Testis (tissue), 3 donors: Measurements from ENCODE around the gene CADM4. TPM values are rescaled to one million over a fixed set of nuclear protein-coding genes. Genes with fewer than 3 reads are reported as not detected.

ENCODE experiments used
- DNase-seq: peaks from one replicate; pipeline ENCODE4 v3.0.0-alpha.2; 2019
- H3K27ac ChIP-seq, 2 donors: fragments of 200-600 bp; sonication (generic); one replicate each; pipeline ENCODE4 v1.5.1; 2019
- H3K27me3 ChIP-seq: fragments of 200-600 bp; sonication (generic); one replicate; pipeline ENCODE4 v1.5.1; 2019
- H3K36me3 ChIP-seq: fragments of 200-600 bp; sonication (generic); one replicate; pipeline ENCODE4 v1.5.1; 2017; ENCODE audit warnings: low read depth; ENCODE audit errors: missing control alignments
- H3K4me1 ChIP-seq: fragments of 200-600 bp; sonication (generic); one replicate; pipeline ENCODE4 v1.5.1; 2019
- H3K4me3 ChIP-seq, 2 donors: fragments of 200-600 bp; sonication (generic); one replicate each; pipeline ENCODE4 v1.5.1; 2017 to 2019
- H3K9me3 ChIP-seq: fragments of 200-600 bp; sonication (generic); one replicate; pipeline ENCODE4 v1.5.1; 2017
- POLR2A ChIP-seq: fragments of 450-650 bp; IDR thresholded peaks from one replicate; pipeline ENCODE4 v1.6.1; 2017; ENCODE audit warnings: antibody characterized with exemption, mild to moderate bottlenecking, moderate library complexity
- WGBS, 2 donors: methylation state at CpG; one replicate each; pipeline ENCODE4 v1.1.5; 2018; 5-methylcytosine and 5-hydroxymethylcytosine counted together
- intact Hi-C: fragments of 100-400 bp; cut with DNase I; formaldehyde crosslinking; loops from one replicate; pipeline ENCODE4 v1.15.1; 2023; ENCODE audit warnings: low total_unique reads
- polyA plus RNA-seq: library from polyadenylated mRNA; stranded (reverse); fragments of 350-450 nt; fragmentation: Illumina TruSeq; extraction: RNeasy Lipid Tissue Mini Kit (QIAGEN cat#74804); gene quantifications from one replicate; pipeline ENCODE4 v1.2.3, GENCODE V29; 2014; ENCODE audit warnings: low read depth, low replicate concordance; ENCODE audit not compliant: insufficient read depth
- total RNA-seq, 2 donors: library from RNA; depleted of rRNA; stranded (reverse); fragments of >200 nt; gene quantifications; one replicate each; pipeline ENCODE4 v1.2.3, GENCODE V29; 2016
- TF ChIP-seq, protein P1 (sequence below), 3 experiments: fragments of 450-650 bp in 2 of 3; fragments of 200-600 bp in 1 of 3; sonication (generic) in 1 of 3; IDR thresholded peaks; one replicate each; pipeline ENCODE4 v1.5.1; 2016 to 2019; ENCODE audit warnings: antibody characterized with exemption in 3 of 3, mild to moderate bottlenecking in 2 of 3, moderate library complexity in 1 of 3

Gene CADM4
- total and polyA plus RNA-seq, 3 donors from 2014 or later, result 1.5 to 7.8 (median 4.3) TPM

DNA sequence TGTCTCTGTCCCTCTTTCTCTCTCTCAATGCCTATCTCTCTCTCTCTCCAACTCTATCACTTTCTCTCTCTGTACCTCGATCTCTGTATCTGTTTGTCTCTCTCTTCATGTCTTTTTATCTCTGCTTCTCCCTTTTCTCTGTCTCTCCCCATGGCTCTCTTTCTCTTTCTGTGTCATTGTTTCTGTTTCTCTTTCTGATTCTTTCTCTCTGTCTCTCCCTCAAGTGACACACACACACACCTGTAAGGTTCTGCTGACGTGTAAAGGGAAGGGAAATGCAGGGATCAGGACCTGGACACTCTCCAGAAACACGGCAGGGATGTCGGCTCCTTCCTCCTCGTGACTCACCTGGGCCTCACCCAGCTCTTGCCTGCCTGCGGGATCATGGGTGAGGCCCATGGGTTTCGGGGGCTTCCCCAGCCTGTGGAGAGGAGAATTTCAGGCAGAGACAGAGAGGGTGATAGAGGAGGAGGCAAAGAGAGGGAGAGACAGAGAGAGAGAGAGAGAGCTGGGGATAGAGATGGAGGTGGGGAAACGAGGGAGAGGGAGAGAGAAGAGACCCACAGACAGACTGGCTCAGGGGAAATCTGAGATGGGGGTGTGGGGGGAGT lies 35.7 kb upstream of the CADM4 start:
- H3K27me3 ChIP-seq, result no peaks in the 10 kb centered on the region
- WGBS, 2 donors, result 35 to 46% methylated on average over 8 of the region's 8 CpGs
- no peak overlapping the region for H3K27ac ChIP-seq
- H3K9me3 ChIP-seq, result no peaks in the 10 kb centered on the region
- no peaks in the 10 kb centered on the region for H3K36me3 ChIP-seq
- no peaks in the 10 kb centered on the region for H3K4me1 ChIP-seq
- no peak for DNase-seq
- TF ChIP-seq POLR2A, result no peak
- TF ChIP-seq, protein P1, sequence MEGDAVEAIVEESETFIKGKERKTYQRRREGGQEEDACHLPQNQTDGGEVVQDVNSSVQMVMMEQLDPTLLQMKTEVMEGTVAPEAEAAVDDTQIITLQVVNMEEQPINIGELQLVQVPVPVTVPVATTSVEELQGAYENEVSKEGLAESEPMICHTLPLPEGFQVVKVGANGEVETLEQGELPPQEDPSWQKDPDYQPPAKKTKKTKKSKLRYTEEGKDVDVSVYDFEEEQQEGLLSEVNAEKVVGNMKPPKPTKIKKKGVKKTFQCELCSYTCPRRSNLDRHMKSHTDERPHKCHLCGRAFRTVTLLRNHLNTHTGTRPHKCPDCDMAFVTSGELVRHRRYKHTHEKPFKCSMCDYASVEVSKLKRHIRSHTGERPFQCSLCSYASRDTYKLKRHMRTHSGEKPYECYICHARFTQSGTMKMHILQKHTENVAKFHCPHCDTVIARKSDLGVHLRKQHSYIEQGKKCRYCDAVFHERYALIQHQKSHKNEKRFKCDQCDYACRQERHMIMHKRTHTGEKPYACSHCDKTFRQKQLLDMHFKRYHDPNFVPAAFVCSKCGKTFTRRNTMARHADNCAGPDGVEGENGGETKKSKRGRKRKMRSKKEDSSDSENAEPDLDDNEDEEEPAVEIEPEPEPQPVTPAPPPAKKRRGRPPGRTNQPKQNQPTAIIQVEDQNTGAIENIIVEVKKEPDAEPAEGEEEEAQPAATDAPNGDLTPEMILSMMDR (IDR thresholded peaks at IDR 0.05), result no peak
- intact Hi-C loops, result loop anchor here (10.0 kb wide), 1 partner anchor 89 kb away; no protein-coding TSS in a partner anchor
- no peak overlapping the region for H3K4me3 ChIP-seq

DNA sequence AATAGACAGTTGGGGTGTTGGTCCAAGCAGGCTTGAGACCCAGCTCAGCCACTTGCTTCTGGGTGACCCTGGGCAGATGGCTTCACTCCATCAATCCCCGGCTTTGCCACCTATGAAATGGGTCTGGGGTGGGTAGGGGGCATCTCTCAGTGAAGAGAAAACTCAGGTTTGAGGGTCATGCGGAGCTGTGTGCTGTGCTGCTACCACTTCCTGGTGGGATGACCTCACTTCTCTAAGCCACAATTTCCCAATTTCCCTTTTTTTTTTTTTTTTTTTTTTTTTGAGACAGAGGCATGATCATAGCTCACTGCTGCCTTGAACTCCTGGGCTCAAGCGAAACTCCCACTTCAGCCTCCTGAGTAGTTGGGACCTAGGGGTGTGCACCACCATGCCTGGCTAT lies 34.9 kb upstream of the CADM4 start:
- Histone ChIP-seq H3K27ac (no peak overlapping the region), H3K4me3 (no peak overlapping the region), H3K27me3 (no peaks in the 10 kb centered on the region), H3K36me3 (no peaks in the 10 kb centered on the region), H3K9me3 (no peaks in the 10 kb centered on the region), H3K4me1 (peaks cover 5% of the 10 kb centered on the region)
- TF ChIP-seq POLR2A, result no peak
- TF ChIP-seq, protein P1 (IDR thresholded peaks at IDR 0.05), result no peak
- WGBS, 2 donors, result 78 to 84% methylated on average over 3 of the region's 3 CpGs
- intact Hi-C loops, result loop anchor here (10.0 kb wide), 1 partner anchor 90 kb away; no protein-coding TSS in a partner anchor
- no peak for DNase-seq

DNA sequence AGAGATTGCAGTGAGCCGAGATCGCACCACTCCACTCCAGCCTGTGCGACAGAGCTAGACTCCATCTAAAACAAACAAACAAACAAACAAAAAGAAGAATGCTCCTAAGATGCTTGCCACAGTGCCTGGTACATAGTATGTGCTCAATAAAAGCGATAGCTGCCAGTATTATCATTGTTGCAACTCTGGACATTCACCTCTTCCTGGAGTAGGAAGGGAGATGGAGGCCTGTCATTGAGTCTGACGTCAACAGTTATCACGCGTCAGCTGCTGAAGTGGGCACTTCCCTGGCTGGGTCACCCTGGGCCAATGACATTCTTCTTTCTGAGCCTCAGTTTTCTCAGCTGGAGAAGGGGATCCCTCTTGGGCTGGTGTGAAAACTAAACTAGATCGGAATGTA lies 34.5 kb upstream of the CADM4 start:
- intact Hi-C loops, result loop anchor here (10.0 kb wide), 1 partner anchor 91 kb away; no protein-coding TSS in a partner anchor
- no peak for DNase-seq
- WGBS, 2 donors, result 85 to 90% methylated on average over 8 of the region's 8 CpGs

DNA sequence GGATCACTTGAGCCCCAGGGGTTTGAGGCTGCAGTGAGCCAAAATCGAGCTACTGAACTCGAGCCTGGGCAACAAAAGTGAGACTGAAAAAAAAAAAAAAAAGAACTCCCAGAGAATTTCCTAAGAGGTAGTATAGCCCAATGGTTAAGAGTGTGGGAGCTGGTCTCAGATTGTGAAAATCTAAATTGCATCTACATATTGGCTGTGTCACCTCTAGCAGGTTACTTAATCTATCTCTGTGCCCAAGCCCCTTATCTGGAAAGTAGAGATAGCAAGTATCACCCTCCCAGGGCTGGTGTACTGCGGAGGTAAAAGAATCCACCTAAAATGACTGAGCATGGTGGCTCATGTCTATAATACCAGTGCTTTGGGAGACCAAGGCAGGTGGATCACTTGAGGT lies 34.0 kb upstream of the CADM4 start:
- Histone ChIP-seq H3K36me3 (no peaks in the 10 kb centered on the region), H3K27ac (no peak overlapping the region), H3K4me1 (peaks cover 12% of the 10 kb centered on the region), H3K27me3 (no peaks in the 10 kb centered on the region), H3K4me3 (no peak overlapping the region), H3K9me3 (no peaks in the 10 kb centered on the region)
- WGBS, 2 donors, result 75 to 80% methylated on average over 3 of the region's 3 CpGs
- no peak for DNase-seq
- intact Hi-C loops, result loop anchor here (10.0 kb wide), 1 partner anchor 91 kb away; no protein-coding TSS in a partner anchor
- no peak for TF ChIP-seq POLR2A
- TF ChIP-seq, protein P1 (IDR thresholded peaks at IDR 0.05), result no peak

More for the DNA sequence above, 34.5 kb upstream of the CADM4 start:
- Histone ChIP-seq H3K36me3 (no peaks in the 10 kb centered on the region), H3K4me3 (no peak overlapping the region), H3K9me3 (no peaks in the 10 kb centered on the region), H3K4me1 (peaks cover 9% of the 10 kb centered on the region), H3K27me3 (no peaks in the 10 kb centered on the region), H3K27ac (no peak overlapping the region)
- TF ChIP-seq, protein P1 (IDR thresholded peaks at IDR 0.05), result no peak
